GM11168 (cell line): ENCODE results near the gene TIPRL.
"Not testable (repeated sequence)": the region's sequence is repeated elsewhere in the genome, so short reads cannot be mapped to it uniquely, and the experiment has no call there.

Experiments used
- in situ Hi-C: fragments of 300-500 bp; cut with MboI; formaldehyde crosslinking; loops from one replicate; pipeline ENCODE4 v1.12.0; 2022; ENCODE audit warnings: low sequenced_read_pairs; ENCODE audit not compliant: unreplicated experiment

TIPRL gene

DNA sequence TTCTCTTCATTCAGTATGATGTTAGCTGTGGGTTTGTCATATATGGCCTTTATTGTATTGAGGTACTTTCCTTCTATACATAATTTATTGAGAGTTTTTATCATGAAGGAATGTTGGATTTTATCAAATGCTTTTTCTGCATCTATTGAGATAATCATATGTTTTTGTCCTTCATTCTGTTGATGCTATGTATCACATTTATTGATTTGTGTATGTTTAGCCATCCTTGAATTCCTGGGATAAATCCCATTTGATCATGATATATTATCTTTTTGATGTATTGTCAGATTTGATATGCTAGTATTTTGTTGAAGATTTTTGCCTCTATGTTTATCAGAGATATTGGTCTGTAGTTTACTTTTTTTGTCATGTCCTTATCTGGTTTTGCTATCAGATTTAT lies 21.1 kb upstream of the TIPRL start:
- in situ Hi-C loops = no loop called here

GRCh38 chr1:168159251-168159650 lies 19.5 kb upstream of the TIPRL start:
- in situ Hi-C loops = no loop called here

DNA sequence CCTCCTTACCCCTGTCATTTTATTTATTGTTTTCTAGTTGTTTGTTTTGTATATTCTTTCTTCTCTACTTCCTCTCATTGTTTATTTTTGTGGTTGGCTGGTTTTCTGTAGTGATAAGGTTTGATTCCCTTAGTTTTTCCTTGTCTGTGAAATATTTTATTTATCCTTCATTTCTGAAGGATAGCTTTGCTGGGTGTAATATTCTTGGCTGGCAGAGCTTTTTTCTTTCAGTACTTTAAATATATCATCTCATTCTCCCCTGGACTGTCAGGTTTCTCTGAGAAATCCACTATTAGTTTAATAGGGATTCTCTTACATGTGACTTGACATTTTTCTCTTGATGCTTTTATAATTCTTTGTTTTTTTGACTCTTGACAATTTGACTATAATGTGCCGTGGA lies 18.8 kb upstream of the TIPRL start:
- in situ Hi-C loops = no loop called here

DNA sequence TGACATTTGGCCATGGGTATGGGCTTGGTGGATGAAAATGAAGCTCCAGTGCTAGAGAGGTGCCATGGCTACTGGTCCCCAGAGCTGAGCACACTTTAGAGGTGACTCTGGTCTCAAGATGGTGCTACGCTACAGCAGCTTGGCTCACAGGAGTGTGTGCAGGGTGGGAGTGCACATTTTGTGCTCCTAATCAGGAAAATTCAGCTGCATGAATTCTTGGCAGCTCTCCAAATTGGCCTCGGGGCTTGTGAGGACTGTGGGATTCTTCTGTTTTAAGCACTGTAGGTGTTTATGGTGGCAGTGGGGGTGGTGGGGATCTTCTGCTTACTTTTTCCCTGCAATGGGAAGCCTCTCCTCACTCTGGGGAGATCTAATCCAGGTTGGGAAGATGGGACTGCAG lies 17.3 kb upstream of the TIPRL start:
- in situ Hi-C loops = no loop called here

DNA sequence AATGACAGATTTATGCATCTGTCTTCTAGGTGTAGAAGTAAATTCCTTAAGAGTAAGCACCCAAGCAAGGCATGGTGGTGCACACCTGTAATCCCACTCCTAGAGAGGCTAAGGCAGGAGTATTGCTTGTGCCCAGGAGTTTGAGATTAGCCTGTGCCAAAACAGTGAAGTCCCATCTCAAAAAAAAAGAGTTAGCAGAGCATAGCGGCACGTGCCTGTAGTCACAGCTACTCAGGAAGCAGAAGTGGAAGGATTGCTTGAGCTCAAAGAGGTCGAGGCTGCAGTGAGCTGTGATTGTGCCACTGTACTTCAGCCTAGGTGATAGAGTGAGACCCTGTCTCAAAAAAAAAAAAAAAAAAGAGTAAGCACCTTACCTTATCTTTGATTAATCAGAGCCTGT lies 15.1 kb upstream of the TIPRL start:
- in situ Hi-C loops = no loop called here

DNA sequence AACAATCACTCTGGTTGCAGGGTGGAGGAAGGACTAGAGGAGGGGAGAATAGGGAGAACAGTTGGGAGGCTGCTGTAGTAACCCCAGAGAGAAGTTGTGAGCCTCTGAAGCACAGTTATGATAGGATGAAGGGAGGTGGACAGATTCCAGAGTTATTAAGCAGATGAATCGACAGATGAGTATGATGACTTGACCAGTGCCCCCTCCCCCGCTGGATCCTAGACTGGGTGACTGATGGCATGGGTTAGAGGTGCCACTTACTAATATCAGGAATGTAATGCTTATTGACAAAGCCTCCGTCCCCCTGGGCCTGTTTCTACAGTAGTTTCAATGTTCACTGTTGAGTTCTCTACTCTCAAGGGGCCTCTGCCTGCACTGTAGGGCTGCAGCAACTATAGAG lies 14.0 kb upstream of the TIPRL start:
- in situ Hi-C loops = no loop called here

- in situ Hi-C loops = no loop called here
Observed at GRCh38 chr1:168167806-168168205, 11.0 kb upstream of the TIPRL start.

- in situ Hi-C loops = no loop called here
Observed at GRCh38 chr1:168170564-168171508, 7.9 kb upstream of the TIPRL start.

- in situ Hi-C loops = no loop called here
Observed at GRCh38 chr1:168172250-168172915, 6.4 kb upstream of the TIPRL start.

DNA sequence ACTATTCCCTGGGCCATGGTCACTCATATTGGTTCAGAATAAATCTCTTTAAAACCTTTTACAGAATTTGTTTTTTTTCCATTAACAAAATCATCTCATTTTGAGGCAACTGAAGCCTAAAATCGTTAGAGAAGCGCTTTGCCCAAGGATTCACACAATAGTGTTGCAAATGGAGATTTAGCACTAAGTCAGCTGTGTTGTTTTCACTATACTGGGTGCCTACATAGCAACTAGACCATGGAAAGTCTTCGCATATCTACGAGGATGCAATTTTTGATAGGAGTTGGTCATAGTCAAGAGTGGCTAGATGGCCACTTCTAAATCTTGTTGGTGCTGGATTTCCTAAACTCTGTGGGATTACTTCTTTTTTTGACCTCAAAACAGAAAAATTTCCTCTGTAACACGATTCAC lies 530 bp upstream of the TIPRL start:
- in situ Hi-C loops = no loop called here

DNA sequence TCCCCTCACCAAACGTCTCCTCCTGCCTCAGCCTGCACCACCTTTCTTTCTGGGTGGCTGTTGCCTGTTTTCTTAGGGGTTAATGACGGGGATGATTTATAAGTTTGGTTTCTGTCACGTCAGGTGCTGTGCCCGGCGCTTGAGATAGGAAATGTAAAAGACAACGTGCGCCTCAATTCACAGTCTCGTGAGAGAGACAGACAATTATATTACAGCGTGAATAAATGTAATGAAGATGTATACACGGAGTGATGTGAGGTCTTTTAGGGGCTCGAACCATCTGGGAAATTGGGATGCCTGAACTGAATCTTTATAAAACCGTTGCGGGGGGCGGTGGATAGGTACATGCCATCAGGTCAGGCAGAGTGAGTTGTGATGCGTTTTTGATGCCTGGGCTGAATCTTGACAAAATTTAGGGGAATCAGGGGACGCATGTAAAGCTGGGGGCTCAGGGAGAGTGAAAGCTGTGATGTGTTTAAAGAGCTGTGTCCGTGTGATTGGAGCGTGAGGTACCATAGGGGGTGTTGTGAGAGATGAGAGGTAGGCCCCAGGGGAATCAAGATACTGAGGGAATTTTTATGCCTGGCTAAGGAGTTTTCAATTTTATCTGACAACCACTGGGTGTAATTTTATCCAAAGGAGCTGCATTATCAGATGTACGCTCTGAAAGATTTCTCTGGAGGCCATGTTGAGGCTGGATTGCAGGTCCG lies 831 bp downstream of the TIPRL start:
- in situ Hi-C loops = no loop called here

DNA sequence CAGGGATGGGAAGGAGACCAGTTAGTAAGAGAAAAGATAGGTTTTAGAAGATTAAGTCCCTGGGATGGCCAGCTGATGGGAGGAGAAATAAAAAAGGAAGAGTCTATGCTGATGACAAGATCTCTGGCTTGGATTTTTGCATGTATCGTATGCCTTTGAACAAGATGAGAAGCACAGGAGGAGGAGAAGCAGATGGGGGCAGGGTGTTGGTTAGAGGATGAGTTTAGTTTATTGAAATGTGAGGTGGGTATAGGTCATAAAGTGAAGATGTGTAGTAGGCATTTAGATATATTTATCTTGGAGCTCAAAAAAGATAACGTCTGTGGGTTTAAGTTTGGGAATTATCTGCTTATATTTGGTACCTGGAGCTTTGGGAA lies 1.4 kb downstream of the TIPRL start:
- in situ Hi-C loops = no loop called here

DNA sequence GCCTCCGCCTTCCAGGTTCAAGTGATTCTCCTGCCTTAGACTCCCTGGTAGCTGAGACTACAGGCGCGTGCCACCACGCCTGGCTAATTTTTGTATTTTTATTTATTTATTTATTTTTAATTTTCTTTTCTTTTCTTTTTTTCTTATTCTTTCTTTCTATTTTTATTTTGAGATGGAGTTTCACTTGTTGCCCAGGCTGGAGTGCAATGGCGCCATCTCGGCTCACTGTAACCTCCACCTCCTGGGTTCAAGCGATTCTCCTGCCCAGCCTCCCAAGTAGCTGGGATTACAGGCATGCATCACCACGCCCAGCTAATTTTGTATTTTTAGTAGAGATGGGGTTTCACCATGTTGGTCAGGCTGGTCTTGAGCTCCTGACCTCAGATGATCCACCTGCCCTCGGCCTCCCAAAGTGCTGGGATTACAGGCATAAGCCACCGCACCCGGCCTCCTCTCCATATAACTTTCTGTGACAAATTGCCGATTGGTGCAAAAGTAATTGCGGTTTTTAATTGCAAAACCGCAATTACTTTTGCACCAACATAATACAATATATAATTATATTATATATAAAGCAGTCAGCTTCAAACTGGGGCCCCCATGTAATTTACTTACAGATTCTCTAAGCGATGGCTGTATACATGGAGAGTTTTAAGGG lies 2.4 kb downstream of the TIPRL start:
- in situ Hi-C loops = not testable (repeated sequence)

DNA sequence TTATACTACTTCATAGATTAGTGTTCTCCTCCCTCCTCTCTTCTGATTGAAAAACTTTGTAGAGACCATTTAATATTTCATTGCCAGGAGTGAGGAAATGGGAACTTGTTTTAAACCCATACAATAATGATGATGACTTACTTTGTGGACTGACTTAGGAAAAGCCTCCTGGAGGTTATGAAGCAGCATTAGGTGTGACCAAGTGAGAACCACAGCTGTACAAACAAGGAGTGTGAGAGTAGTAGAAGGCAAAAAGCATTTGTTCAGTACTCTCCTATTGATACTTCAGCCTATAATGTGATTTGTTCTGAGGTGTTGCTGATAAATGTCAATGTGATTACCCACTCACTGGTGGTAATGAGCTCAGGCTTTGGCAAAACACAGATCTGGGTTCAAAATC lies 8.4 kb downstream of the TIPRL start:
- in situ Hi-C loops = no loop called here

DNA sequence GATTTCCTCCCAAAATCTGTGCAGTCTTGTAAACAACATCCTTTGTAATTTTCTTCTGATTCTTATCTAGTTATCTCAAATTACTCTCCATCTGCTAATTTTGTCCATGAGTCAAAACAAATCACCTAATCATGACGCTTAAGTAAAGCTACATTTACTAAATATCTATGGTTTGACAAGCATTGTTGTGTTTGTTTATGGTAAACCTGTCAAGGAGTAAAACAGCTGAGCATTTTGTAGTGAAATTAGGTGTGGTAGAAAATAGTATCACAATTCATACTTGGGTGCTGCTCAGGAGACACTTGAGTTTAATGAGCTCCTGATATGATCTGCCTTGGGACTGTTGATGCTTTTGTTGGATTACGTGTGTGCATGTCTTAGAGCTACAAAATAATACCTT lies 11.6 kb downstream of the TIPRL start:
- in situ Hi-C loops = no loop called here

- in situ Hi-C loops = no loop called here
Observed at GRCh38 chr1:168195199-168196135, 16.7 kb downstream of the TIPRL start.

GRCh38 chr1:168199056-168199455 lies 20.3 kb downstream of the TIPRL start:
- in situ Hi-C loops = no loop called here

DNA sequence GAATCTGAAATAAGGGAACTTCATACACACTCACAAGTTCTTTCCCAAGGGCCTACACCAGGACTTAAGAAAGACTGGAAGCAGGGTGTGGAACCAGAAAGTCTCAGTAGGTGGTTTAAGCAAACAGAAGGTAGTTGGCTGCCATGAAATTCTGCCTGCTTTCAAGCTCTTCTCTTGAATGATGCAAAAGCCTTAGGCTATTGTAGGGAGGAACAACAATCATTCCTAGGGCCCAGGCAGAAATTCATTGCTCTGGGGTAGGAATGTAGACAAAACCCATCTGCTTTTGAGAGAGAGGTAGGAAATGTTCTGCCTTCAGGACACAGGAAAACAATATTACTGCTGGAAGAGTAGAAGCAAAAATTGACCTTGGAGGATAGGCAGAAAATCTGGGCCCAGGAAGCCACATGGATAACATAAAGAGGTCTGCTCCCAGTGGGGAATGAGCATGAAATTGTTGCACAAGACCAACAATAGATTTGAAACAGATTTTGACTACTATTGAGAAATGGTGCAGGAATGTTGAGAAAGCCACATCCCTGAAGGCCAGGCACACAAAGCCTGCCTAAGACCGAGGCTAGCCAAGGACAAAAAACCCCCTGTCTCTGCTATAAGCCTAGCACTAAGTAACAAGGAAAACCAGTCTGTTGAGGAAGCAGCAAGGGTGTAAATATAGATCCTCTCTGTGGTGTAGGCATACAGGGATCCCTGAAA lies 24.3 kb downstream of the TIPRL start:
- in situ Hi-C loops = no loop called here

GRCh38 chr1:168206111-168206510 lies 27.3 kb downstream of the TIPRL start:
- in situ Hi-C loops = no loop called here
